DMS53 treated with DMSO at 0.1 percent for 48 hours (cell line): ENCODE data around the gene ITGAX.

Experiments
- DNase-seq: peaks from one replicate; lab custom pipeline; 2025; ENCODE audit not compliant: unreplicated experiment; lab: John Stamatoyannopoulos, UW

Gene ITGAX

GRCh38 chr16:31347445-31347844, 7.5 kb upstream of the ITGAX start:
- DNase-seq, result no peak

GRCh38 chr16:31348579-31348978, 6.4 kb upstream of the ITGAX start:
- no peak for DNase-seq

- no peak for DNase-seq
Observed at GRCh38 chr16:31350275-31351005, 4.5 kb upstream of the ITGAX start.

GRCh38 chr16:31351246-31351941, 3.6 kb upstream of the ITGAX start:
- no peak for DNase-seq

GRCh38 chr16:31351942-31352325, 3.0 kb upstream of the ITGAX start:
- DNase-seq, result no peak

- DNase-seq, result no peak
Observed at GRCh38 chr16:31352376-31353115, 2.4 kb upstream of the ITGAX start.

- no peak for DNase-seq
Observed at GRCh38 chr16:31355431-31356100, 590 bp downstream of the ITGAX start.

GRCh38 chr16:31356566-31357323, 1.8 kb downstream of the ITGAX start:
- DNase-seq, result no peak

GRCh38 chr16:31357324-31358109, 2.5 kb downstream of the ITGAX start:
- DNase-seq, result no peak

- DNase-seq, result no peak
Observed at GRCh38 chr16:31360251-31360650, 5.3 kb downstream of the ITGAX start.

GRCh38 chr16:31361201-31362110, 6.5 kb downstream of the ITGAX start:
- no peak for DNase-seq

- no peak for DNase-seq
Observed at GRCh38 chr16:31362476-31363405, 7.8 kb downstream of the ITGAX start.

GRCh38 chr16:31363721-31364120, 8.7 kb downstream of the ITGAX start:
- no peak for DNase-seq

GRCh38 chr16:31364421-31364820, 9.4 kb downstream of the ITGAX start:
- DNase-seq, result no peak

- no peak for DNase-seq
Observed at GRCh38 chr16:31365131-31365865, 10.3 kb downstream of the ITGAX start.

GRCh38 chr16:31367853-31368252, 12.9 kb downstream of the ITGAX start:
- no peak for DNase-seq

GRCh38 chr16:31371008-31371407, 16.0 kb downstream of the ITGAX start:
- DNase-seq, result no peak
